Progenitor cell of endocrine pancreas (in vitro differentiated cells): ENCODE data around the gene PPFIA1. TPM values are rescaled to one million over a fixed set of nuclear protein-coding genes. Genes with fewer than 3 reads are reported as not detected.

Experiments
- DNase-seq: peaks from one replicate; pipeline ENCODE4 v3.0.0; 2021; ENCODE audit warnings: low spot score; ENCODE audit not compliant: unreplicated experiment
- H3K27ac Mint-ChIP-seq: 2 replicates; pipeline ENCODE4 v1.8.0; 2021; ENCODE audit warnings: mild to moderate bottlenecking, moderate library complexity, mixed read lengths
- H3K27me3 Mint-ChIP-seq: 2 replicates; pipeline ENCODE4 v1.8.0; 2021; ENCODE audit warnings: mixed read lengths
- H3K36me3 Mint-ChIP-seq: 2 replicates; pipeline ENCODE4 v1.8.0; 2022; ENCODE audit warnings: mixed read lengths; ENCODE audit not compliant: insufficient read depth
- H3K4me1 Mint-ChIP-seq: 2 replicates; pipeline ENCODE4 v1.8.0; 2021; ENCODE audit warnings: low read depth, mixed read lengths
- H3K4me3 Mint-ChIP-seq: 2 replicates; pipeline ENCODE4 v1.8.0; 2021; ENCODE audit warnings: low read depth, mild to moderate bottlenecking, moderate library complexity, mixed read lengths
- H3K9me3 Mint-ChIP-seq: 2 replicates; pipeline ENCODE4 v1.8.0; 2021; ENCODE audit warnings: low read depth, mixed read lengths
- total RNA-seq: library from RNA; stranded (reverse); gene quantifications from 2 replicates; pipeline ENCODE4 v1.2.1, GENCODE V29; 2021
- TF ChIP-seq, protein P1 (sequence below): fragments of 200-600 bp; sonication (generic); IDR thresholded peaks from one replicate; pipeline ENCODE4 v1.5.0; 2021; ENCODE audit warnings: antibody characterized with exemption, mild to moderate bottlenecking; ENCODE audit not compliant: unreplicated experiment

PPFIA1 gene
- total RNA-seq, 1 donor from 2014 or later: 70.8 TPM

DNA sequence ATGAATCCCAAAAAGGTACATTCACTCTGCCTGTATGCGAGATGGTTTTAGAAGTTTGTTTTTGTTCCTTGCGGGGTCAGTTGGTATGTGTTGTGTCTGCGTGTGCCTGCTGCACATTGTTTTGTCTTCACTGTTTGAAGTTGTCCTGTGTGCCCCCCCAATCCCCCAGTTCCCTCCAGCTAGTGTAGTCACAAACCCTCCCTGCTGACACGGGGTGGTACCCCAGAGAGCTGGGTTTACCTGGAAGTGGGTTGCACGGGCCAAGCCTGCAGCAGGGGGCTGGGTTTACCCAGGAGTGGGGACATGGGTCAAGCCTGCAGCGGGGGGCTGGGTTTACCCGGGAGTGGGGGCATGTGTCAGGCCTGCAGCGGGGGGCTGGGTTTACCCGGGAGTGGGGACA, 150.0 kb downstream of the PPFIA1 start:
- TF ChIP-seq, protein P1, sequence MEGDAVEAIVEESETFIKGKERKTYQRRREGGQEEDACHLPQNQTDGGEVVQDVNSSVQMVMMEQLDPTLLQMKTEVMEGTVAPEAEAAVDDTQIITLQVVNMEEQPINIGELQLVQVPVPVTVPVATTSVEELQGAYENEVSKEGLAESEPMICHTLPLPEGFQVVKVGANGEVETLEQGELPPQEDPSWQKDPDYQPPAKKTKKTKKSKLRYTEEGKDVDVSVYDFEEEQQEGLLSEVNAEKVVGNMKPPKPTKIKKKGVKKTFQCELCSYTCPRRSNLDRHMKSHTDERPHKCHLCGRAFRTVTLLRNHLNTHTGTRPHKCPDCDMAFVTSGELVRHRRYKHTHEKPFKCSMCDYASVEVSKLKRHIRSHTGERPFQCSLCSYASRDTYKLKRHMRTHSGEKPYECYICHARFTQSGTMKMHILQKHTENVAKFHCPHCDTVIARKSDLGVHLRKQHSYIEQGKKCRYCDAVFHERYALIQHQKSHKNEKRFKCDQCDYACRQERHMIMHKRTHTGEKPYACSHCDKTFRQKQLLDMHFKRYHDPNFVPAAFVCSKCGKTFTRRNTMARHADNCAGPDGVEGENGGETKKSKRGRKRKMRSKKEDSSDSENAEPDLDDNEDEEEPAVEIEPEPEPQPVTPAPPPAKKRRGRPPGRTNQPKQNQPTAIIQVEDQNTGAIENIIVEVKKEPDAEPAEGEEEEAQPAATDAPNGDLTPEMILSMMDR: no peak
- no peak overlapping the region for H3K4me3 Mint-ChIP-seq
- H3K9me3 Mint-ChIP-seq: no peaks in the 10 kb centered on the region
- H3K27ac Mint-ChIP-seq: no peak overlapping the region
- DNase-seq: no peak
- H3K4me1 Mint-ChIP-seq: no peaks in the 10 kb centered on the region
- no peaks in the 10 kb centered on the region for H3K27me3 Mint-ChIP-seq
- peaks cover 27% of the 10 kb centered on the region for H3K36me3 Mint-ChIP-seq

DNA sequence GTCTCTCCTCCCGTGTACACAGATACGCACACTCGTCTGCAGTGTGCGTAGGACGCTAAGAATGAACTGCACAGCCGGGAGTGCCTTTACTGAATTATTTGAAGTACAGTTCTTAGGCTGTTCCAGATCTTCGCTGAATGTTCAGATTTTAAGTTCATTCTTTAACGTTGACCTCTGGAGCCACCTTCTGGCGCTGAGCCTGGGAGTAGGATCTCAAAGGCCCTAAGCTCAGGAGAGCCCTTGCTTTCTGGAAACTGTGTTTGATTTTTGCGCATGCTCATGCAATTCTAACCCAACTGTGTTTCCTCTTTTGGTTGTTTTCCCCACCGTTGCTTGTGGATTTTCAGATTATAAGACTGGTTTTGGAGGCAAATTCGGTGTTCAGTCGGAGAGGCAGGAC, 150.6 kb downstream of the PPFIA1 start:
- TF ChIP-seq, protein P1: no peak
- Mint-ChIP-seq H3K36me3 (peaks cover 28% of the 10 kb centered on the region), H3K27me3 (no peaks in the 10 kb centered on the region), H3K9me3 (no peaks in the 10 kb centered on the region), H3K27ac (no peak overlapping the region), H3K4me3 (no peak overlapping the region), H3K4me1 (no peaks in the 10 kb centered on the region)
- no peak for DNase-seq

- DNase-seq: no peak
- Mint-ChIP-seq H3K36me3 (peaks cover 28% of the 10 kb centered on the region), H3K27ac (no peak overlapping the region), H3K27me3 (no peaks in the 10 kb centered on the region), H3K4me3 (no peak overlapping the region), H3K9me3 (no peaks in the 10 kb centered on the region), H3K4me1 (no peaks in the 10 kb centered on the region)
- TF ChIP-seq, protein P1: no peak
Measured at GRCh38 chr11:70422692-70423522, 152.4 kb downstream of the PPFIA1 start.

DNA sequence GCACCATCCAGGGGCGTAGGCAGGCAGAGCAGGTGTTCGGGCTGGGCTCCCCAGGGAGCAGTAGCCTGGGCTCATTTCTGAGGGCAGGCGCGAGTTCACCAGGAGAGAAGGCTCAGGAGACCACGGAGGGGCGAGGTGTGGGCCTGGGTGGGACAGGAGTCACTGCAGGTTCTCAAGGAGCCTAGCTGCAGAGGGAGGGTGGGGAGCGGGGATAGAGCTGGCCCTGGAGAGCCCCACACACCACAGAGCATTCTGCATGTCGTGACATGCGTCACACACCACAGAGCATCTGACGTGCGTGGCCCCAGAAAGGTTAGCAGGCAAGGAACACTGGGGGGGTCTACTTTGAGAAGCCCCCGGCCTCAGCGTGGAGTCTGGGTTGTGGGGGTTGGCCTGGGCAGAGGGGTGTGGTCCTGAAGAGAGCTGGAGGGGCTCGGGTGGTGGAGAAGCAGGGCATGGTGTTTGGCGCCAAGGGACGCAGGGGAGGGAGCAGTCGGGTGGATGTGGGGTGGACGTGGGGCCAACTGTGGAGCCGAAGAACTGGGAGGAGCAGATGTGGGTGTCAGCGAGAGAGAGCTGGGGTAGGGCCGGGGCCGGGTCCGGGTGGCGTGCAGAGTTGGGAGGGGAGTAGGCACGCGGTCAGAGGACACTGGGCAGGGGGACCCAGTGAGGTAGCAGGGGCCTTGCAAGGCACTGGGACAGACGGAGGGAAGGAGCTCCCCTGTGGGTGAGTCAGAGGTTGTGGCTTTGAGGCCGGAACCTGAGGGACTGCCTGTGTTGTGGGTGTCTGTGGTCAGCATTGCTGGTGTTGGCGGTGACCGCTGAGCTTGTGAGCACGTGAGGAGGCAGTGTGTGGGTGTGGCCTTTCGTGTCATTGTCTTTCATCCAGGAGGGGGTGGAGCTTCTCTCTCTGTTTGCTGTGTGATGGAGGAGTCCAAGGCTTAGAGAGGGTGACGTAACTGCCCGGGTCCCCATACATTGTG, 153.3 kb downstream of the PPFIA1 start:
- DNase-seq: no peak
- Mint-ChIP-seq H3K4me3 (no peak overlapping the region), H3K4me1 (no peaks in the 10 kb centered on the region), H3K36me3 (peaks cover 30% of the 10 kb centered on the region), H3K27me3 (no peaks in the 10 kb centered on the region), H3K27ac (no peak overlapping the region), H3K9me3 (no peaks in the 10 kb centered on the region)
- TF ChIP-seq, protein P1: no peak

- TF ChIP-seq, protein P1: no peak
- Mint-ChIP-seq H3K36me3 (peaks cover 29% of the 10 kb centered on the region), H3K4me3 (no peak overlapping the region), H3K9me3 (no peaks in the 10 kb centered on the region), H3K27ac (no peak overlapping the region), H3K4me1 (no peaks in the 10 kb centered on the region), H3K27me3 (no peaks in the 10 kb centered on the region)
- no peak for DNase-seq
Measured at GRCh38 chr11:70424765-70425344, 154.4 kb downstream of the PPFIA1 start.
